Measurements from ENCODE around the gene MUC5AC.

MUC5AC gene

GRCh38 chr11:1199241-1199750 is 41.5 kb downstream of the MUC5AC start:
- Histone ChIP-seq H3K36me3 (ENCODE audit: control insufficient read depth in 1 of 2, insufficient read depth in 2 of 2, low read length in 2 of 2) (no peaks in the 10 kb centered on the region), H3K27me3 (ENCODE audit: low read depth, low read length) (no peaks in the 10 kb centered on the region), H3K4me1 (ENCODE audit: control insufficient read depth in 1 of 2, insufficient read depth in 2 of 2, low read length in 2 of 2) (peaks cover 0 to 3% of the 10 kb centered on the region in 2 donors), H3K9me3 (ENCODE audit: control insufficient read depth in 1 of 2, low read length in 2 of 2) (no peaks in the 10 kb centered on the region), H3K4me3 (ENCODE audit: low read depth in 1 of 2, low read length in 2 of 2) (no peak overlapping the region), H3K27ac (ENCODE audit: low read length) (no peak overlapping the region)

- Histone ChIP-seq H3K9me3 (ENCODE audit: control insufficient read depth in 1 of 2, low read length in 2 of 2) (no peaks in the 10 kb centered on the region), H3K27me3 (ENCODE audit: low read depth, low read length) (no peaks in the 10 kb centered on the region), H3K27ac (ENCODE audit: low read length) (no peak overlapping the region), H3K4me3 (ENCODE audit: low read depth in 1 of 2, low read length in 2 of 2) (no peak overlapping the region), H3K4me1 (ENCODE audit: control insufficient read depth in 1 of 2, insufficient read depth in 2 of 2, low read length in 2 of 2) (peaks cover 0 to 3% of the 10 kb centered on the region in 2 donors), H3K36me3 (ENCODE audit: control insufficient read depth in 1 of 2, insufficient read depth in 2 of 2, low read length in 2 of 2) (no peaks in the 10 kb centered on the region)
These were observed 42.2 kb downstream of the MUC5AC start for GRCh38 chr11:1199751-1200610.

- Histone ChIP-seq H3K36me3 (ENCODE audit: control insufficient read depth in 1 of 2, insufficient read depth in 2 of 2, low read length in 2 of 2) (no peaks in the 10 kb centered on the region), H3K27me3 (ENCODE audit: low read depth, low read length) (no peaks in the 10 kb centered on the region), H3K4me3 (ENCODE audit: low read depth in 1 of 2, low read length in 2 of 2) (no peak overlapping the region), H3K4me1 (ENCODE audit: control insufficient read depth in 1 of 2, insufficient read depth in 2 of 2, low read length in 2 of 2) (peaks cover 0 to 3% of the 10 kb centered on the region in 2 donors), H3K27ac (ENCODE audit: low read length) (no peak overlapping the region), H3K9me3 (ENCODE audit: control insufficient read depth in 1 of 2, low read length in 2 of 2) (no peaks in the 10 kb centered on the region)
These were observed 42.9 kb downstream of the MUC5AC start for GRCh38 chr11:1200611-1201191.

- H3K4me1 ChIP-seq (ENCODE audit: control insufficient read depth in 1 of 2, insufficient read depth in 2 of 2, low read length in 2 of 2), result peaks cover 0 to 3% of the 10 kb centered on the region in 2 donors
- no peaks in the 10 kb centered on the region for H3K27me3 ChIP-seq (ENCODE audit: low read depth, low read length)
- H3K36me3 ChIP-seq (ENCODE audit: control insufficient read depth in 1 of 2, insufficient read depth in 2 of 2, low read length in 2 of 2), result no peaks in the 10 kb centered on the region
- no peak overlapping the region for H3K27ac ChIP-seq (ENCODE audit: low read length)
- no peak overlapping the region for H3K4me3 ChIP-seq (ENCODE audit: low read depth in 1 of 2, low read length in 2 of 2)
- H3K9me3 ChIP-seq (ENCODE audit: control insufficient read depth in 1 of 2, low read length in 2 of 2), result no peaks in the 10 kb centered on the region
These were observed 43.8 kb downstream of the MUC5AC start for GRCh38 chr11:1201395-1202153.

GRCh38 chr11:1202154-1202775 is 44.5 kb downstream of the MUC5AC start:
- Histone ChIP-seq H3K27me3 (ENCODE audit: low read depth, low read length) (no peaks in the 10 kb centered on the region), H3K36me3 (ENCODE audit: control insufficient read depth in 1 of 2, insufficient read depth in 2 of 2, low read length in 2 of 2) (no peaks in the 10 kb centered on the region), H3K9me3 (ENCODE audit: control insufficient read depth in 1 of 2, low read length in 2 of 2) (no peaks in the 10 kb centered on the region), H3K27ac (ENCODE audit: low read length) (no peak overlapping the region), H3K4me3 (ENCODE audit: low read depth in 1 of 2, low read length in 2 of 2) (no peak overlapping the region), H3K4me1 (ENCODE audit: control insufficient read depth in 1 of 2, insufficient read depth in 2 of 2, low read length in 2 of 2) (peaks cover 0 to 3% of the 10 kb centered on the region in 2 donors)

GRCh38 chr11:1202776-1203504 is 45.2 kb downstream of the MUC5AC start:
- no peak overlapping the region for H3K4me3 ChIP-seq (ENCODE audit: low read depth in 1 of 2, low read length in 2 of 2)
- H3K27ac ChIP-seq (ENCODE audit: low read length), result no peak overlapping the region
- H3K27me3 ChIP-seq (ENCODE audit: low read depth, low read length), result no peaks in the 10 kb centered on the region
- peaks cover 0 to 3% of the 10 kb centered on the region in 2 donors for H3K4me1 ChIP-seq (ENCODE audit: control insufficient read depth in 1 of 2, insufficient read depth in 2 of 2, low read length in 2 of 2)
- no peaks in the 10 kb centered on the region for H3K36me3 ChIP-seq (ENCODE audit: control insufficient read depth in 1 of 2, insufficient read depth in 2 of 2, low read length in 2 of 2)
- H3K9me3 ChIP-seq (ENCODE audit: control insufficient read depth in 1 of 2, low read length in 2 of 2), result no peaks in the 10 kb centered on the region

GRCh38 chr11:1203505-1204271 is 45.9 kb downstream of the MUC5AC start:
- H3K27ac ChIP-seq (ENCODE audit: low read length), result no peak overlapping the region
- no peaks in the 10 kb centered on the region for H3K36me3 ChIP-seq (ENCODE audit: control insufficient read depth in 1 of 2, insufficient read depth in 2 of 2, low read length in 2 of 2)
- no peaks in the 10 kb centered on the region for H3K27me3 ChIP-seq (ENCODE audit: low read depth, low read length)
- no peaks in the 10 kb centered on the region for H3K9me3 ChIP-seq (ENCODE audit: control insufficient read depth in 1 of 2, low read length in 2 of 2)
- H3K4me1 ChIP-seq (ENCODE audit: control insufficient read depth in 1 of 2, insufficient read depth in 2 of 2, low read length in 2 of 2), result peaks cover 0 to 3% of the 10 kb centered on the region in 2 donors
- H3K4me3 ChIP-seq (ENCODE audit: low read depth in 1 of 2, low read length in 2 of 2), result no peak overlapping the region

GRCh38 chr11:1204381-1205101 is 46.8 kb downstream of the MUC5AC start:
- Histone ChIP-seq H3K4me3 (ENCODE audit: low read depth in 1 of 2, low read length in 2 of 2) (no peak overlapping the region), H3K27me3 (ENCODE audit: low read depth, low read length) (no peaks in the 10 kb centered on the region), H3K9me3 (ENCODE audit: control insufficient read depth in 1 of 2, low read length in 2 of 2) (no peaks in the 10 kb centered on the region), H3K4me1 (ENCODE audit: control insufficient read depth in 1 of 2, insufficient read depth in 2 of 2, low read length in 2 of 2) (peaks cover 0 to 3% of the 10 kb centered on the region in 2 donors), H3K36me3 (ENCODE audit: control insufficient read depth in 1 of 2, insufficient read depth in 2 of 2, low read length in 2 of 2) (no peaks in the 10 kb centered on the region), H3K27ac (ENCODE audit: low read length) (no peak overlapping the region)

GRCh38 chr11:1205121-1205986 is 47.6 kb downstream of the MUC5AC start:
- H3K36me3 ChIP-seq (ENCODE audit: control insufficient read depth in 1 of 2, insufficient read depth in 2 of 2, low read length in 2 of 2), result no peaks in the 10 kb centered on the region
- H3K27ac ChIP-seq (ENCODE audit: low read length), result no peak overlapping the region
- H3K4me3 ChIP-seq (ENCODE audit: low read depth in 1 of 2, low read length in 2 of 2), result no peak overlapping the region
- H3K9me3 ChIP-seq (ENCODE audit: control insufficient read depth in 1 of 2, low read length in 2 of 2), result no peaks in the 10 kb centered on the region
- H3K27me3 ChIP-seq (ENCODE audit: low read depth, low read length), result no peaks in the 10 kb centered on the region
- H3K4me1 ChIP-seq (ENCODE audit: control insufficient read depth in 1 of 2, insufficient read depth in 2 of 2, low read length in 2 of 2), result peaks cover 0 to 3% of the 10 kb centered on the region in 2 donors
